Central memory CD8-positive, alpha-beta T cell (primary cell): ENCODE measurements around the gene SPTLC2.
A peak's percentile ranks its signal among the peaks of the same experiment; 100 is the strongest.

ENCODE experiments used
- ATAC-seq: fragments of 150-1000 bp; cut with Tn5 transposase; replicated peaks from 2 replicates; pipeline ENCODE4 v1.10.0; 2022; ENCODE audit warnings: mild to moderate bottlenecking, moderate FRiP score, moderate number of reproducible peaks; ENCODE audit not compliant: poor library complexity, severe bottlenecking; ENCODE audit errors: extremely low read depth
- DNase-seq, 2 donors: peaks; one replicate each; pipeline ENCODE4 v3.0.0; 2021; ENCODE audit warnings: low spot score in 2 of 2
- H3K27ac Mint-ChIP-seq: one replicate; pipeline ENCODE4 v1.8.0; 2022; ENCODE audit warnings: low read depth, mild to moderate bottlenecking, moderate library complexity, mixed read lengths
- H3K27me3 Mint-ChIP-seq: one replicate; pipeline ENCODE4 v1.8.0; 2022; ENCODE audit warnings: mixed read lengths
- H3K36me3 Mint-ChIP-seq: one replicate; pipeline ENCODE4 v1.8.0; 2022; ENCODE audit warnings: mild to moderate bottlenecking, moderate library complexity, mixed read lengths; ENCODE audit not compliant: insufficient read depth
- H3K4me1 Mint-ChIP-seq: one replicate; pipeline ENCODE4 v1.8.0; 2022; ENCODE audit warnings: mixed read lengths
- H3K4me3 Mint-ChIP-seq: one replicate; pipeline ENCODE4 v1.8.0; 2022; ENCODE audit warnings: mild to moderate bottlenecking, moderate library complexity, mixed read lengths
- H3K9me3 Mint-ChIP-seq: one replicate; pipeline ENCODE4 v1.8.0; 2022; ENCODE audit warnings: mixed read lengths

Gene SPTLC2

DNA sequence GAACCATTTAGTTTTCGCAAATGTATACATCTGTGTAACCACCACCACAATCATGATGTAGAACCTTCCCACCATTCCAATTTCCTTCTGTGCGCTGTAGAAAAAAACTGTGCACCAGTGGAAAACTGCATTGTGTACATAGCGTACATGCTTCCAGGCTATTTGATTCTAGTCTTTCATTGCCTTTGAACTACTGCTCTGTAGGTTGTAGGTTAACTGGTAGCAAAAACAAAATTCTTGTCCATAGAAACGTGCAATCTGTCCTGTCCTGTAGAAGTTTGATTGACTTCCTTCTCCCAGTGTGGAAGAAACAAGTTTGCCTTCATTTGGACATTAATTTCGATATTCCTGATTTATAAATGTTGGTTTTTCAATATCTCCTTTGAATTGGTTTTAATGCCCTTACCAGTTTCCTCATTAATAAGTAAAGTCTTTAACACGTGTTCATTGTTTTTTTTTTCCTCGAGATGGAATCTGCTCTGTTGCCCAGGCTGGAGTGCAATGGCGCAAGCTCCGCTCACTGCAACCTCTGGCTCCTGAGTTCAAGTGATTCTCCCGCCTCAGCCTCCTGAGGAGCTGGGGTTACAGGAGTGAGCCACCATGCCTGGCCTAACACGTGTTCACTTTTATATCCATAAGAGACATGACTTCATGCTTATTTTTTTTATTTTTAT lies 114.2 kb downstream of the SPTLC2 start:
- DNase-seq (no peak), ATAC-seq (no peak)
- H3K9me3 Mint-ChIP-seq: peaks cover 5% of the 10 kb centered on the region
- H3K4me1 Mint-ChIP-seq: no peaks in the 10 kb centered on the region
- H3K4me3 Mint-ChIP-seq: no peak overlapping the region
- no peak overlapping the region for H3K27ac Mint-ChIP-seq
- peaks cover 4% of the 10 kb centered on the region for H3K36me3 Mint-ChIP-seq
- H3K27me3 Mint-ChIP-seq: peaks cover 27% of the 10 kb centered on the region

DNA sequence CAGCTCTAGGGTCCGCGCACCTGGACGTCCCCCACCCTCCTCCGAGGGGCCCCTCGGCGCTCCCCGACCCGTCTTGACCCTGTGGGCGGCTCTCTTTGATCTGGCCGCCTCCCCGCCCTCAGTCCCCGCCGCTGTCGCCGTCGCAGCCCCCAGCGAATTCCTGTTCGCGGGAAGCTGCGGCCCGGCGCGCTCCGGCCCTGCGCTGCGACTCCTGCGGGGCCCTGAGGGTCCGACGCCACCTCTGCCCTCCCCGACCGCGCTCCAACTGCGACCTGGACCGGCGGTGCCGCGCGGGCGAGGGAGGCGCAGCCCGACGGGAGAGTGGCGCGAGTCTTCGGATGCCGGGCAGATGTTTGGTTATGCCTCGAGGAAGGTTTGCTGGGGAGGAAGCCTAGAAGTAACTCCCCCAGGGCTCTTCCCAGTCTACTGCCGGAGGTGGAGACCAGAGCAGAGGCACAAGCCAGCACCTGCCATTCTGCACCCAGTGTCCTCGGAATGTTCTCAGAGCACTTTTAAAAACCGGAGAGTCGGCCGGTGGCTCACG lies 117.4 kb downstream of the SPTLC2 start:
- Mint-ChIP-seq H3K36me3 (no peaks in the 10 kb centered on the region), H3K4me1 (no peaks in the 10 kb centered on the region), H3K4me3 (peak overlapping the region; percentile 56), H3K27me3 (peaks cover 42% of the 10 kb centered on the region), H3K27ac (no peak overlapping the region), H3K9me3 (peaks cover 5% of the 10 kb centered on the region)
- no peak for DNase-seq
- ATAC-seq: no peak

DNA sequence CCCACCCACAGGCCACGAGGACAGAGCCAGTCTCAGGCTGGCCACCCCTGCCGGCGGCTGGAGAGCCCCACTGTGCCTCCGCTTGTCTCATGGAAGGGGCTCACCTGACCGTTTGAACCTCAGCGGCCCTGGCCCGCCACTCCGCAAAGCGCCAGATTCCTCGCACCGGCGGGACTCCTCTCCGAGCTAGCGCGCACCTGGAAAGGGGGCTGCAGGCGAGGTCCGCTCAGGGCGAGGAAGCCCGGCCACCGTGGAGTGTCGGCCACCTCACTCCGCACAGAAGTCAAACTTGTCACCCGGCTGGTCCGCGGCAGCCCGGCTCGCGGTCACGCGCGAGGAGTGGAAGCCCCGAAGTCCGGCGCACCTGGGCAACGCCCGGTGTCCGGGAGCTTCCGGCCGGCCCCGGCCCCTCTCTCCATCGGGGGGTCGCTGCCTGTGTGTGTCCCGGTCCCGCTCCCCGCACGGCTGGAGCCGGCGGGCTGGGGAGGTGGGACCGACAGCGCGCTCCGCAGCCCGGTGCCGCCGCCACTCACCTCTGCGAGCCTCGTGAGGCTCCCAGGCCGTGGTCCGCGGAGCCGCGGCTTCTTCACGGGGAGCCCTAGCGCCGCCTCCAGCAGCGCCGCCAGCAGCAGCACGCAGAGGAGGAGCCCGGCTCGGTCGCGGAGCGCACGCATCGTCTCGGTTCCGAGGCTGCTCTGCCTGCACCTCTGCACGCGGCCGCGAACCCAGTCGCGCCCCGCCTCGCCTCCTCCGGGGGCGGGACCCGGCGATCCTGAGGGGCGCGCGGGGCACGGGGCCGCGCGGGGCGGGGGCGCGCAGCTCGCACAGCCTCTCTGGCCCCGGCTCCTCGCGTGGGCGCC lies 118.1 kb downstream of the SPTLC2 start, which contains the start of gene ISM2:
Gene ISM2 (minus strand): TSS at position 697 of the 860 bp plus-strand sequence. CDS start 23 bp downstream, at position 674.
- Mint-ChIP-seq H3K9me3 (peaks cover 5% of the 10 kb centered on the region), H3K36me3 (no peaks in the 10 kb centered on the region), H3K4me1 (no peaks in the 10 kb centered on the region), H3K4me3 (peak within 1 kb of the TSS; percentile 64), H3K27me3 (peaks cover 42% of the 10 kb centered on the region), H3K27ac (no peak within 1 kb of the TSS)
- peak; percentile 75 for ATAC-seq
- DNase-seq: no peak

DNA sequence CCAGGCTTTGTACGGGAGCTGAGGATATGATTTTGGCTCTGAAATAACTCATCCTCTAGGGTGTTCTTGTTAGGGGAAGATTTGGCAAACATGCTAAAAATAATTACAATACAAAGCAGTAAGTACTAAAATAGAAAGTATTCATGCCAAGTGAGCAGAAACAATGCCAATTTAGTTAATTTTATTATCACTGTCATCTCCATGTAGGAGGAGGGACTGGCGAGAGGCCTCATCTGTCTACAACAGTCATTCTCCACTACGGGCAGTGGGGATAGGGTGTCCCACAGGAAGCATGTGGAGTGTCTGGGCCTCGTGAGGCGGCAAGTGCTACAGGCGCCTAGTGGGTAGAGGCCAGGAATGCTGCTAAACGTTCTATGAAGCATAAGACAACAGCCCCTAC lies 121.1 kb downstream of the SPTLC2 start:
- H3K27ac Mint-ChIP-seq: no peak overlapping the region
- no peaks in the 10 kb centered on the region for H3K9me3 Mint-ChIP-seq
- H3K27me3 Mint-ChIP-seq: peaks cover 37% of the 10 kb centered on the region
- no peaks in the 10 kb centered on the region for H3K4me1 Mint-ChIP-seq
- no peak for ATAC-seq
- no peaks in the 10 kb centered on the region for H3K36me3 Mint-ChIP-seq
- H3K4me3 Mint-ChIP-seq: no peak overlapping the region
- DNase-seq: no peak

DNA sequence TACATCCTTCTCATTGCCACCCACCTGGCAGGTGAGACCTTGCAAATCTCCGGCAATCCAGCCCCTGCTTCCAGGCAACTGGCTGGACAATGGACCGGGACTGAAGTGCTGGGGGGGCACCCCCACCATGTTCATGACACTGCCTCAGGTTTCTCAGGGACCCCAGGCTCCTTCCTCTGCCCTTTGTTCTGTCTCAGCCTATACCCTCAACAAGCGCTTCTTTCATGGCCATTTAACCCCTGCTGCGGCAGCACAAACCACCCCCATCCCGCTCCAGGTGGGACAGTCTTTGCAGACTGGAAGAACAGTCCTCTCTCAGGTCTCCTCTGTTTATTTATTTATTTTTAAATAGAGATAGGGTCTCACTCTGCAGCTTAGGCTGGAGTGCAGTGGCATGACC lies 125.4 kb downstream of the SPTLC2 start:
- no peaks in the 10 kb centered on the region for H3K36me3 Mint-ChIP-seq
- no peak for DNase-seq
- no peak overlapping the region for H3K4me3 Mint-ChIP-seq
- ATAC-seq: no peak
- H3K4me1 Mint-ChIP-seq: no peaks in the 10 kb centered on the region
- peaks cover 9% of the 10 kb centered on the region for H3K27me3 Mint-ChIP-seq
- no peak overlapping the region for H3K27ac Mint-ChIP-seq
- no peaks in the 10 kb centered on the region for H3K9me3 Mint-ChIP-seq

DNA sequence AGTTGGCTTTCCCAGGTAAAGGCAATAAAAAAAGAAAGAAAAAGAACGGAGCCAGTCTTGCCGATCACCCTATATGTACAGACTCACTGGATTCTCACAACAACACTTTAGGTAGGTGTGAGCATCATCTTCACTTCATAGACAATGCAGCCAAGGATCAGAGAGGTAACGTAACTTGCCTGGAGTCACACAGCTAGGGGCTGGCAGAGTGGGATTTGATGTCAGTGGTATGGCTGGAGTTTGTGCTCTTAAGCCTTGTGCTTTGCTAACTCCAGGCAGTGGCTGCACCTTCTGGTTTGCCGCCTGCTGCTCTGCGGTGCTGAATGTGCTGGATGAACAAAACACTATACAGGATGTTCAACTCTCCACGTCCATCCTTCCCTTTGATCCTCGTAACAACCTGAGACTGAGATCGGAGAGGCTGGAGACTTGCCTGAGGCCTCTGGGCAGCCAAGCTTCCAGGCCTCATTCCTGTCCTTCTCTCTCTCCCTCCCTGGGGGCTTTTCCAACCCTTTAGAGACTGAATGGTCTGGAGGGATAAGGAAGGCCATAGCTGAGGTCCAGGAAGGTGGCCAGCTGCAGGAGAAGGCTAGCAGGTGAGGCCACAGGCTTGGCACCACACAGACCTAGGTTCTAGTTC lies 126.0 kb downstream of the SPTLC2 start:
- Mint-ChIP-seq H3K27me3 (peaks cover 3% of the 10 kb centered on the region), H3K27ac (no peak overlapping the region), H3K4me1 (no peaks in the 10 kb centered on the region), H3K9me3 (no peaks in the 10 kb centered on the region), H3K36me3 (no peaks in the 10 kb centered on the region), H3K4me3 (no peak overlapping the region)
- DNase-seq (no peak), ATAC-seq (no peak)

DNA sequence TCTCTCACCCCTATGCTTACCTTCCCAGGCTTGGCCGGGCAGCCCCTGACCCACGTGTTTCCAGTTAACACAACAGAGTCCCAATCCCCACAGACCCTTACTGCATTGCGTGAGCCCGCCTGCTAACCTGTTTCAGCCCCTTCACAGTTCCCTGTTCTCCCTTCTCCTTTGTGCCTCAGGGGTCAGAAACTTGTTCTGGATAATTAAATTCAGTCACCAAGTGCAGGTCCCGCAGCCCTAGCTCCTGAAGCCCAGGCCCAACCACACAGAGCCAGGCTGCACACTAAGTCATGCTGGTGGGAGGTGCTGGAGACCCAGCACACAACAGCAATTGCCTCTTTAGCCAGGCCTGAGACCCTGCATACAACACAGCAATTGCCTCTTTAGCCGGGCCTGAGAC lies 127.4 kb downstream of the SPTLC2 start:
- Mint-ChIP-seq H3K4me1 (no peaks in the 10 kb centered on the region), H3K9me3 (no peaks in the 10 kb centered on the region), H3K27me3 (no peaks in the 10 kb centered on the region), H3K4me3 (no peak overlapping the region), H3K36me3 (peaks cover 1% of the 10 kb centered on the region), H3K27ac (no peak overlapping the region)
- ATAC-seq (no peak), DNase-seq (no peak)

DNA sequence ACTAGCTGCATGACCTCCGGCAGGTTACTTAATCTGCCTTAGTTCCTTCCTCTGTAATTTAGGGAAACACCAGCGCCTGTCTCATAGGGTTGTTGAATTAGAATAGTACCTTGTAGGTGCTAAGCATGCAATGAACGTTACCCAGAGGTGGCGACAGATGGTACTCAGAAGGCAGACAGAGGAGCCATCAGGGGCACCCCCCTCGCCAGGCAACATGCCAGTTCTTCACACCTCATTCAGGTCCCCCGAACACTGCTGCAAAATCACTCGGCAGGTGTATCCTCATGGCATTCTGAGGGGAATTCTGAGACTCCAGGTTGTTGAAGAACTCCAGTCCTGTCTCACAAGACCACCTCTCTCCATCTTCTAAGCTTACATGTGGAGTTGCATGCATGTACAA lies 127.9 kb downstream of the SPTLC2 start:
- H3K9me3 Mint-ChIP-seq: no peaks in the 10 kb centered on the region

DNA sequence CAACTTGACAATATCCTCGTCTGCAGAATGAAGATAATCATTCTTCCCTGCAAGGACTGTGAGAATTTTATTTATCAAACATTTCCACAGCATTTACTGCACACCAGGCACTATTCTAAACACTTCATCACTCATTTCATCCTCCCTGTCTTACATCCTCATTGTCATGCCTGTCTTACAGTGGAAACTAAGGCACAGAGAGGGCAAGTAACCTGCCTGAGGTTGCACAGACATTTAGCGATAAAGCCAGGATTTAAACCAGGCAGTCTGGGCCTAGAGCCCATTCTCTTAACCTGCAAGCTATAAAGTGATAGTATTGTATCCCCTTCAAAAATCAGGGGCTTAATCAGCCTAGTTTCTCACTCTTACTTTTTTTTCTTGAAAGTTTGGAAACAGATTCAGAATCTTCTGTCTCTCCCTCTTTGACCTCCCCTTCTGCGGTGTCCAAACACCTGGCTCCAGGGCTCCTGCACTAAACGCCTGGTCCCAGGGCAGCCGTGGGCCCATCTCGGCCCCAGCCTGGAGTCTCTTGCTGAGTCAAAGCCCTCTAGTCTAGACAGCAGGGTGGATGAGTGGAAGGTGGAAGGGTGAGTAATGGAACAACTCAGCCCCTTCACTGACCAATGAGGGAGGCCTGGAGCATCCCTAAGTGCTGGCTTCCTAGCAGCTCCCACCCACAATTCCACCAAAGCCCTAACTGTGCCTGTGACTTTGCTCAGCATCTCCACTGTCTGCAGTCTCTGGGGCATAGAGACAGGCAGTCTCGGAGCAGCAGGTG lies 130.3 kb downstream of the SPTLC2 start:
- peaks cover 1% of the 10 kb centered on the region for H3K36me3 Mint-ChIP-seq

More for the DNA sequence above, 127.9 kb downstream of the SPTLC2 start:
- Mint-ChIP-seq H3K4me3 (no peak overlapping the region), H3K27me3 (no peaks in the 10 kb centered on the region), H3K27ac (no peak overlapping the region), H3K36me3 (peaks cover 1% of the 10 kb centered on the region), H3K4me1 (no peaks in the 10 kb centered on the region)
- DNase-seq (no peak), ATAC-seq (no peak)

DNA sequence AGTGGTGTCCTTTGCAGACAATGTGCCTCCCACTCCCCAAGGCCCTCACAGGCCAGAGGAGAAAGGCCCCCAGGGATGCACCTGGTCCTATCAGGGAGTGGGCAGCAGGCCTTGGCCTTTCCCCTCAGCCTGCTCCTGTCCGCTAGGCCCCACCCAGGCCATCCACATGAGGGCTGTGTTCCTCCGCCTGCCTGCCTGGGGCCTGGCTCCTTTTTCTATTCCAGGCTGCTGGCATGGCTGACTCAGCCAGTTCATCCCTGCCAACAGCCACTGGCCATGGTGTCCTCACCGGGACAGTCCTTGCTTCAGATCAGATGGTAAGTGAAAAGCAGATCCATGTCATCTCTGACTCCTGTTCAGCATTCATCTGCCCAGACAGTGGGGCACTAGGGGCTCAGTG lies 131.2 kb downstream of the SPTLC2 start:
- peaks cover 1% of the 10 kb centered on the region for H3K36me3 Mint-ChIP-seq
- H3K27me3 Mint-ChIP-seq: no peaks in the 10 kb centered on the region
- no peak overlapping the region for H3K27ac Mint-ChIP-seq
- H3K9me3 Mint-ChIP-seq: no peaks in the 10 kb centered on the region
- ATAC-seq (no peak), DNase-seq (no peak)
- H3K4me1 Mint-ChIP-seq: no peaks in the 10 kb centered on the region
- H3K4me3 Mint-ChIP-seq: no peak overlapping the region

More for the DNA sequence above, 130.3 kb downstream of the SPTLC2 start:
- ATAC-seq: no peak
- Mint-ChIP-seq H3K27ac (no peak overlapping the region), H3K9me3 (no peaks in the 10 kb centered on the region), H3K27me3 (no peaks in the 10 kb centered on the region), H3K4me1 (no peaks in the 10 kb centered on the region), H3K4me3 (no peak overlapping the region)
- DNase-seq: no peak

DNA sequence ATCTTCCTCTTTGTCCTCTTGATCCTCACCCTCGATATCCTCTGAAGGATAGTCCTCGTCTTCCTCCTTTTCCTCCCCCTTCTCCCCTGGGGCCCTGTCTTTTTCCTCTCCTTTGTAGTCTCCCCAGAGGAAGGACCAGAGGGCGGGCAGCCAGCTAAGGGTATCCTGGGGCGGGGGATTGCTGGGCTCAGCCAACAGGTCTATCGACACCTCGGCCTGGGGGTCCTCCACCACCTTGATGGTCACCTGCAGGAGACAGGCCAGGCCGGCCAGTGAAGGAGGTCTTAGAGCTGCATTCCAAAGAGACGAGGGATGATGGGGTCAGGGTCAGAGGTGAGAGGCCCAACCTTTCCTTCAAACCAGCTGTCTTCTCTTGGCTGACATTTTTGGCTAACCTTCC lies 134.0 kb downstream of the SPTLC2 start:
- Mint-ChIP-seq H3K27me3 (no peaks in the 10 kb centered on the region), H3K4me3 (no peak overlapping the region), H3K9me3 (no peaks in the 10 kb centered on the region), H3K27ac (no peak overlapping the region), H3K36me3 (peaks cover 1% of the 10 kb centered on the region), H3K4me1 (no peaks in the 10 kb centered on the region)
- no peak for ATAC-seq
- DNase-seq: no peak

DNA sequence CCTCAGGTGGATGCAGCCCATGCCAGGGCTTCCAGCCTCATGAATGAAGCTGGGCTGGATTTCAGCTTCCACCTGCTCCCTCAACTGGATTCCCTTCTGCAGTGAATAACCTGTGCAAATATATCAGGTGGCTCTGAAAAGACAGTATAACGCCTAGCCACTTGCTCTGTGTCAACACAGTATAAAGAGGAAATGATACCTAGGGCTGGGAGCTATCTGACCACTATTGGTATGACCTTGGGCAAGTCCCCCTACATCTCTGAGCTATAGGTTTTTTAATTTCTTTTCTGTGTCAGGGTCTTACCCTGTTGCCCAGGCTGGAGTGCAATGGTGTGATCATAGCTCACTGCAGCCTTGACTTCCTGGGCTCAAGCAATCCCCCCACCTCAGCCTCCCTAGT lies 137.6 kb downstream of the SPTLC2 start:
- no peaks in the 10 kb centered on the region for H3K27me3 Mint-ChIP-seq
- no peaks in the 10 kb centered on the region for H3K36me3 Mint-ChIP-seq
- DNase-seq (no peak), ATAC-seq (no peak)
- H3K4me1 Mint-ChIP-seq: no peaks in the 10 kb centered on the region
- H3K9me3 Mint-ChIP-seq: no peaks in the 10 kb centered on the region
- no peak overlapping the region for H3K27ac Mint-ChIP-seq
- H3K4me3 Mint-ChIP-seq: no peak overlapping the region
